Natural killer cell treated with Interleukin-12 subunit alpha and Interleukin-12 subunit beta and Interleukin-15 and Interleukin-18, amount 100 ng/mL, for 72 hours (primary cell): ENCODE measurements around the gene GPD2. TPM values are rescaled to one million over a fixed set of nuclear protein-coding genes. Genes with fewer than 3 reads are reported as not detected.

Source experiments
- ATAC-seq, 2 donors: fragments of 150-1000 bp; cut with Tn5 transposase in 1 of 2; sonication (Bioruptor Pico), chemical (Tn5 transposase) in 1 of 2; 2 replicates each; pipeline ENCODE4 v1.10.0; 2021
- DNase-seq: peaks from one replicate; pipeline ENCODE4 v3.0.0; 2022; ENCODE audit warnings: low spot score
- H3K27ac Mint-ChIP-seq, 2 donors: 1 replicate in 1 of 2; 2 replicates in 1 of 2; pipeline ENCODE4 v1.8.0; 2022; ENCODE audit warnings: mixed read lengths in 2 of 2, mild to moderate bottlenecking in 1 of 2, moderate library complexity in 1 of 2
- H3K27me3 Mint-ChIP-seq, 2 donors: 1 replicate in 1 of 2; 2 replicates in 1 of 2; pipeline ENCODE4 v1.8.0; 2022; ENCODE audit warnings: mixed read lengths in 2 of 2
- H3K36me3 Mint-ChIP-seq: one replicate; pipeline ENCODE4 v1.8.0; 2022; ENCODE audit warnings: mixed read lengths
- H3K4me1 Mint-ChIP-seq, 2 donors: 1 replicate in 1 of 2; 2 replicates in 1 of 2; pipeline ENCODE4 v1.8.0; 2022; ENCODE audit warnings: low read depth in 2 of 2, mixed read lengths in 2 of 2, mild to moderate bottlenecking in 1 of 2
- H3K4me3 Mint-ChIP-seq: one replicate; pipeline ENCODE4 v1.8.0; 2022; ENCODE audit warnings: mixed read lengths
- H3K9me3 Mint-ChIP-seq: 2 replicates; pipeline ENCODE4 v1.8.0; 2022; ENCODE audit warnings: mixed read lengths
- total RNA-seq, 2 donors: library from RNA; stranded (reverse); gene quantifications; one replicate each; pipeline ENCODE4 v1.2.3, GENCODE V29; 2022

Gene GPD2
- total RNA-seq: 10 to 100 TPM; 25.7 to 34.1 TPM

- DNase-seq: peak; percentile 79
- H3K36me3 Mint-ChIP-seq: no peaks in the 10 kb centered on the region
- no peaks in the 10 kb centered on the region for H3K9me3 Mint-ChIP-seq
- H3K4me3 Mint-ChIP-seq: peak within 1 kb of the TSS; percentile 95
- H3K27ac Mint-ChIP-seq: peak within 1 kb of the TSS; percentile 93 to 96
- H3K27me3 Mint-ChIP-seq: no peaks in the 10 kb centered on the region
- H3K4me1 Mint-ChIP-seq: peaks cover 30 to 35% of the 10 kb centered on the region in 2 donors
- peak; percentile 87 to 91 for ATAC-seq
Measured at GRCh38 chr2:156435718-156436496, at the start of gene GPD2. Gene GPD2, plus strand, starts transcription at chr2:156436379. Its CDS starts 39,727 bp downstream, at chr2:156476106.

- H3K27ac Mint-ChIP-seq: no peak overlapping the region
- no peaks in the 10 kb centered on the region for H3K9me3 Mint-ChIP-seq
- no peak for DNase-seq
- peaks cover 4 to 7% of the 10 kb centered on the region in 2 donors for H3K27me3 Mint-ChIP-seq
- ATAC-seq: no peak
- H3K4me3 Mint-ChIP-seq: no peak overlapping the region
- no peaks in the 10 kb centered on the region for H3K36me3 Mint-ChIP-seq
- peaks cover 4 to 6% of the 10 kb centered on the region in 2 donors for H3K4me1 Mint-ChIP-seq
Measured at GRCh38 chr2:156394033-156394741, 42.0 kb upstream of the GPD2 start.

DNA sequence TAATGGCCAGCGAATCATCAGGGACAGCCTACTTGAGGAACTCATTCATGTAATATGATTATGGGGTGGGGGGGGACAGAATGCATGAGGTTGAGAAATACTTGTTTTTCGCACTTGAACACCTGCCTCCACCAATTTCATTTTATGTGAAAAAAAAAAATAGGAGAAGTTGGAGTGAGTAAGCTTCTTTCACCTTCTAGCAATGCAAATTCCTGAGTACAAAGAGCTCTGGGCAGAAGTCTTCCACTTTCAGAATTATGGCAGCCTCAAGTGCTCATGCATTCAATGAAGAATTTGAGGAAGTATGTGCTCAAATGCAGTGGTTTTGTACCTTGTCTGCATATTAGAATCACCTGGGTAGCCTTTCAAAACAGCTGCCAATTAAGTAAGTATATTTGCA is 40.1 kb upstream of the GPD2 start:
- H3K4me3 Mint-ChIP-seq: no peak overlapping the region
- ATAC-seq: no peak
- peaks cover 5% of the 10 kb centered on the region for H3K36me3 Mint-ChIP-seq
- no peak for DNase-seq
- no peaks in the 10 kb centered on the region for H3K9me3 Mint-ChIP-seq
- H3K4me1 Mint-ChIP-seq: peaks cover 22 to 25% of the 10 kb centered on the region in 2 donors
- H3K27me3 Mint-ChIP-seq: peaks cover 2 to 7% of the 10 kb centered on the region in 2 donors
- no peak overlapping the region for H3K27ac Mint-ChIP-seq

DNA sequence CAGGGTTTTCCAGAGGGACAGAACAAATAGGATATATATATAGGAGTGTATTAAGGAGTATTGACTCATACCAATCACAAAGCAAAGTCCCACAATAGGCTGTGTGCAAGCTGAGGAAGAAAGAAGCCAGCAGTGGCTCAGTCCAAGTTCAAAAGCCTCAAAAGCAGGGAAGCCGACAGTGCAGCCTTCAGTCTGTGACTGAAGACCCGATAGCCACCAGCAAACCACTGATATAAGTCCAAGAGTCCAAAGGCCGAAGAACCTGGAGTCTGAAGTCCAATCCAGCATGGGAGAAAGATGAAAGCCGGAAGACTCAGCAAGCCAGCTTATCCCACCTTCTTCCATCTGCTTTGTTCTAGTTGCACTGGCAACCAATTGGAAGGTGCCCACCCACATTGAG is 39.0 kb upstream of the GPD2 start:
- H3K9me3 Mint-ChIP-seq: no peaks in the 10 kb centered on the region
- H3K36me3 Mint-ChIP-seq: peaks cover 5% of the 10 kb centered on the region
- peaks cover 2 to 7% of the 10 kb centered on the region in 2 donors for H3K27me3 Mint-ChIP-seq
- no peak overlapping the region for H3K27ac Mint-ChIP-seq
- no peak for DNase-seq
- no peak for ATAC-seq
- H3K4me1 Mint-ChIP-seq: peaks cover 27% of the 10 kb centered on the region in 2 donors
- no peak overlapping the region for H3K4me3 Mint-ChIP-seq

GRCh38 chr2:156398176-156398575 is 38.0 kb upstream of the GPD2 start:
- Mint-ChIP-seq H3K9me3 (no peaks in the 10 kb centered on the region), H3K36me3 (peaks cover 5% of the 10 kb centered on the region), H3K4me1 (peaks cover 27% of the 10 kb centered on the region in 2 donors), H3K27ac (no peak overlapping the region), H3K4me3 (no peak overlapping the region), H3K27me3 (peaks cover 2 to 7% of the 10 kb centered on the region in 2 donors)
- no peak for DNase-seq
- ATAC-seq: no peak

DNA sequence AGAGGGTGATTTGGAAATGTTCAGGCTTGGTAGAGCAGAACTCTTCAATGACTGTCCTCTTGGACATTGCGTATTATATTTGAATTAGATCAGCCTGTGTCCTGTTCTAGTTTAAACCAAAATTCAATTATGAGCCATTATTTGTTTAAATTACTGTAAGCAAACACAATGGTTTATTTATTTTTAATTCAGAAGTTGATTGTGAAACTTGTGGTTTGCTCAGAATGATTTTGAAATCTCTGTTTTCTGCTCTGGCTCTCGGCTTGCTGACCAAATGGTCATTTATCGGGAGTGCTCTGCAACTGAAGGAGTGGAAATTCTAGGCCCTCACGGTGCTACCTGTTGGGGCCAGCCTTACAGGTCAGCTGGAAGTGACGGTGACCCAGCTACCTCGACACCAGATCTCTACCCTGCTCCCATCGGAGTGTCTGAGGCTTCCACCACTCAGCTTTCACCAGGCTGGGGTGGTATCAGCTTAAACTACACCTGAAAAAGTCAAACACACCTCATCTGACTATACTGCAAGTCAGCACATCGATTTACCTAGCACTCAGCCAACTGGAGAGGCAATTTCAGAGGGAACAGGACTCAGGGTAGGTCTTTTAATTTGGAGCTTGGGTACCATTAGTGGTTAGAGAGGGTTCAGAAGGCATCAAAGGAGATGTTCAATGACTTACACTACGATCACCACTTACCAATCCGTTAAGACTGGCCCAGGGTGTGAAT is 36.8 kb upstream of the GPD2 start:
- no peak for DNase-seq

GRCh38 chr2:156399950-156400705 is 36.1 kb upstream of the GPD2 start:
- H3K27ac Mint-ChIP-seq: peak overlapping the region; percentile 96 to 99
- H3K27me3 Mint-ChIP-seq: peaks cover 0 to 2% of the 10 kb centered on the region in 2 donors
- ATAC-seq (peak; percentile 54 to 70), DNase-seq (peak; percentile 64)
- H3K4me3 Mint-ChIP-seq: peak overlapping the region; percentile 89
- peaks cover 30 to 31% of the 10 kb centered on the region in 2 donors for H3K4me1 Mint-ChIP-seq
- H3K9me3 Mint-ChIP-seq: no peaks in the 10 kb centered on the region
- H3K36me3 Mint-ChIP-seq: peaks cover 5% of the 10 kb centered on the region

More for the DNA sequence above, 36.8 kb upstream of the GPD2 start:
- Mint-ChIP-seq H3K36me3 (peaks cover 5% of the 10 kb centered on the region), H3K4me3 (peak overlapping the region; percentile 89), H3K27ac (peak overlapping the region; percentile 96 to 99), H3K9me3 (no peaks in the 10 kb centered on the region), H3K4me1 (peaks cover 27% of the 10 kb centered on the region in 2 donors), H3K27me3 (peaks cover 2 to 7% of the 10 kb centered on the region in 2 donors)
- no peak for ATAC-seq

GRCh38 chr2:156400706-156401678 is 35.2 kb upstream of the GPD2 start:
- Mint-ChIP-seq H3K36me3 (peaks cover 5% of the 10 kb centered on the region), H3K4me1 (peaks cover 34 to 36% of the 10 kb centered on the region in 2 donors), H3K4me3 (peak overlapping the region; percentile 89), H3K27me3 (peaks cover 0 to 2% of the 10 kb centered on the region in 2 donors), H3K9me3 (no peaks in the 10 kb centered on the region), H3K27ac (peak overlapping the region; percentile 96 to 99)
- peak; percentile 75 for DNase-seq
- ATAC-seq: peak; percentile 87 to 90

GRCh38 chr2:156401861-156402260 is 34.3 kb upstream of the GPD2 start:
- no peak for ATAC-seq
- Mint-ChIP-seq H3K4me1 (peaks cover 34 to 36% of the 10 kb centered on the region in 2 donors), H3K36me3 (peaks cover 5% of the 10 kb centered on the region), H3K4me3 (no peak overlapping the region), H3K27me3 (peaks cover 2 to 5% of the 10 kb centered on the region in 2 donors), H3K27ac (peak overlapping the region; percentile 96 to 99), H3K9me3 (no peaks in the 10 kb centered on the region)
- no peak for DNase-seq

DNA sequence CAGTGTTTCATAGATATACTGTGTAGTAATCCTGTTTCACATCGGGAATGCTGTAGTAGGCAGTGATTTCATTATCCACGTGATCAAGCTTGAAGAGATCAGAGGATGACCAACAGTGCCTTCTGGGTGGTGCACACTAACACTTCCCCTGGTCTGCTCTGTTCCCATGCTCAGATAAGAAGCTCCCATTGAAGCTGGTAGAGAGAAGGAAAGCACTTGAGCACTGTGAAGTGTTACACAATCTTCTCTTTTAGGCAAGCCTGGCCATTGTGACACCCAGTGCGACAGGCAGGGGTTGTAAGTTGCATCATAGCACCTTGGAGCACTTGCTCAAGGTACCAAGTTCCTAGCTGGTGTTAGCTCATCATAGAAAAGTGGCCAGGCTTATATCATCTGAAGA is 30.6 kb upstream of the GPD2 start:
- Mint-ChIP-seq H3K9me3 (no peaks in the 10 kb centered on the region), H3K4me3 (no peak overlapping the region), H3K4me1 (peaks cover 14 to 19% of the 10 kb centered on the region in 2 donors), H3K36me3 (peaks cover 5% of the 10 kb centered on the region), H3K27me3 (peaks cover 0 to 5% of the 10 kb centered on the region in 2 donors), H3K27ac (peak overlapping the region in 1 of 2 donors; percentile 1)
- ATAC-seq: peak; percentile 50 to 80
- peak; percentile 76 for DNase-seq

DNA sequence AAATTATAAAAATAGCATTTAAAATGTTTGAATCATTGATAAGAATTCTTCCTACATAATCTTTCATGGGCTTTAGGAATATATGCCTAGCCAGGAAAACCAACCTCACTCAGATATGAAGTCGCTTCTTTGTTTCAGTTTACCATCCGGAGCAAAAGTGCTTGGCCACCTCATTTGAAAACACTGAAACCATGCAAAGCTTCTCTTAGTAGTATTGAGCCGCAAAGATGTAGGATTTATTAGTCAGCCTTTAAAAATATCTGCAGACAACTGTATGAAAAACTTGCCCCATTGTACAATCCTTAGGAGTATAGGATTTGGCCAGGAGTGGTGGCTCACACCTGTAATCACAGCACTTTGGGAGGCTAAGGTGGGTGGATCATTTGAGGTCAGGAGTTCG is 24.3 kb upstream of the GPD2 start:
- no peak overlapping the region for H3K27ac Mint-ChIP-seq
- no peaks in the 10 kb centered on the region for H3K9me3 Mint-ChIP-seq
- no peak for ATAC-seq
- H3K36me3 Mint-ChIP-seq: no peaks in the 10 kb centered on the region
- H3K4me1 Mint-ChIP-seq: no peaks in the 10 kb centered on the region
- no peak for DNase-seq
- no peak overlapping the region for H3K4me3 Mint-ChIP-seq
- peaks cover 0 to 2% of the 10 kb centered on the region in 2 donors for H3K27me3 Mint-ChIP-seq

DNA sequence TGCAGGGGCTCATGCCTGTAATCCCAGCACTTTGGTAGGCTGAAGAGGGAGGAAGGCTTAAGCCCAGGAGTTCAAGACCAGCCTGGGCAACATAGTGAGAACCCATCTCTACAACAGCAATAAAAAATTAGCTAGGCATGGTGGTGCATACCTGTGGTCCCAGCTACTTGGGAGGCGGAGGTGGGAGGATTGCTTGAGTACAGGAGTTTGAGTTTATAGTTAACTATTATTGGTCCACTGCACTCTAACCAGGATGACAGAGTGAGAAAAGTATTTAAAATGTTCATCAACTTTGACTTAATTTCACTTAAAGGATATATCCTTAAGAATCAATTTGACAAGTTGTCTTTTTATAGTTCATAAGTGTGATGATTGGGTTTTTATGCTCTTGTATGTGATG is 14.3 kb upstream of the GPD2 start:
- H3K4me3 Mint-ChIP-seq: no peak overlapping the region
- no peaks in the 10 kb centered on the region for H3K36me3 Mint-ChIP-seq
- H3K27ac Mint-ChIP-seq: no peak overlapping the region
- DNase-seq (no peak), ATAC-seq (no peak)
- no peaks in the 10 kb centered on the region for H3K4me1 Mint-ChIP-seq
- H3K9me3 Mint-ChIP-seq: no peaks in the 10 kb centered on the region
- H3K27me3 Mint-ChIP-seq: peaks cover 14 to 17% of the 10 kb centered on the region in 2 donors
